Lower lobe of right lung (tissue), 2 donors: ENCODE measurements around the gene ANTXR2. TPM values are rescaled to one million over a fixed set of nuclear protein-coding genes. Genes with fewer than 3 reads are reported as not detected.

ENCODE experiments used
- ATAC-seq, 2 donors: fragments of 200-7000 bp; cut with Tn5 transposase; one replicate each; pipeline ENCODE4 v1.9.1; 2020 to 2022; ENCODE audit warnings: mild to moderate bottlenecking in 2 of 2, moderate library complexity in 2 of 2
- DNase-seq: peaks from one replicate; pipeline ENCODE4 v3.0.0-alpha.2; 2020
- H3K27ac ChIP-seq: fragments of 200-600 bp; one replicate; pipeline ENCODE4 v1.8.0; 2022
- H3K27me3 ChIP-seq: fragments of 200-600 bp; one replicate; pipeline ENCODE4 v1.8.0; 2022; ENCODE audit warnings: low read depth
- H3K36me3 ChIP-seq: fragments of 200-600 bp; one replicate; pipeline ENCODE4 v1.8.0; 2022; ENCODE audit warnings: mild to moderate bottlenecking
- H3K4me1 ChIP-seq: fragments of 200-600 bp; one replicate; pipeline ENCODE4 v1.8.0; 2022
- H3K4me3 ChIP-seq: fragments of 200-600 bp; one replicate; pipeline ENCODE4 v1.8.0; 2022; ENCODE audit warnings: mild to moderate bottlenecking
- H3K9me3 ChIP-seq: fragments of 200-600 bp; one replicate; pipeline ENCODE4 v1.8.0; 2022
- CTCF ChIP-seq: fragments of 200-600 bp; IDR thresholded peaks from one replicate; pipeline ENCODE4 v1.8.0; 2022; ENCODE audit warnings: antibody characterized with exemption, mild to moderate bottlenecking
- intact Hi-C: fragments of 100-400 bp; cut with DNase I; formaldehyde crosslinking; loops from one replicate; pipeline ENCODE4 v1.11.0; 2022
- total RNA-seq: library from RNA; stranded (reverse); fragmentation: NEBNext Ultra II Directional; extraction: Animal tissue kit (Norgen Biotek cat#: 25700); gene quantifications from one replicate; pipeline ENCODE4 v1.2.1, GENCODE V29; 2021
- donor health status: DM: no; HTN: yes; CAD: no; lungs with severe emphysema.

Gene ANTXR2
- total RNA-seq, 1 donor from 2014 or later: 62.8 TPM

- intact Hi-C loops: no loop called here
- Histone ChIP-seq H3K36me3 (no peaks in the 10 kb centered on the region), H3K9me3 (no peaks in the 10 kb centered on the region), H3K27me3 (no peaks in the 10 kb centered on the region), H3K4me1 (no peaks in the 10 kb centered on the region), H3K27ac (no peak overlapping the region), H3K4me3 (no peak overlapping the region)
- no peak for TF ChIP-seq CTCF
- ATAC-seq: no peak
- DNase-seq: no peak
These were observed 19.1 kb upstream of the ANTXR2 start for GRCh38 chr4:80092088-80092487.

- H3K4me1 ChIP-seq: no peaks in the 10 kb centered on the region
- intact Hi-C loops: no loop called here
- no peaks in the 10 kb centered on the region for H3K27me3 ChIP-seq
- H3K36me3 ChIP-seq: no peaks in the 10 kb centered on the region
- ATAC-seq (no peak), DNase-seq (no peak)
- no peak for TF ChIP-seq CTCF
- H3K27ac ChIP-seq: no peak overlapping the region
- no peaks in the 10 kb centered on the region for H3K9me3 ChIP-seq
- H3K4me3 ChIP-seq: no peak overlapping the region
These were observed 18.7 kb upstream of the ANTXR2 start for GRCh38 chr4:80091688-80092087.

GRCh38 chr4:80091184-80091583, 18.2 kb upstream of the ANTXR2 start:
- Histone ChIP-seq H3K9me3 (no peaks in the 10 kb centered on the region), H3K4me3 (no peak overlapping the region), H3K27ac (no peak overlapping the region), H3K27me3 (no peaks in the 10 kb centered on the region), H3K4me1 (no peaks in the 10 kb centered on the region), H3K36me3 (no peaks in the 10 kb centered on the region)
- DNase-seq: no peak
- no peak for ATAC-seq
- TF ChIP-seq CTCF: no peak
- intact Hi-C loops: no loop called here

GRCh38 chr4:80090090-80090489, 17.1 kb upstream of the ANTXR2 start:
- TF ChIP-seq CTCF: no peak
- H3K4me1 ChIP-seq: no peaks in the 10 kb centered on the region
- H3K4me3 ChIP-seq: no peak overlapping the region
- intact Hi-C loops: no loop called here
- no peaks in the 10 kb centered on the region for H3K27me3 ChIP-seq
- no peaks in the 10 kb centered on the region for H3K36me3 ChIP-seq
- H3K9me3 ChIP-seq: no peaks in the 10 kb centered on the region
- ATAC-seq (no peak), DNase-seq (no peak)
- H3K27ac ChIP-seq: no peak overlapping the region

- intact Hi-C loops: no loop called here
- TF ChIP-seq CTCF: no peak
These were observed 15.4 kb upstream of the ANTXR2 start for GRCh38 chr4:80088471-80088870.

GRCh38 chr4:80086296-80086695, 13.3 kb upstream of the ANTXR2 start:
- no peak for ATAC-seq

More at GRCh38 chr4:80088471-80088870, 15.4 kb upstream of the ANTXR2 start:
- Histone ChIP-seq H3K4me1 (no peaks in the 10 kb centered on the region), H3K27me3 (no peaks in the 10 kb centered on the region), H3K36me3 (no peaks in the 10 kb centered on the region), H3K4me3 (no peak overlapping the region), H3K27ac (no peak overlapping the region), H3K9me3 (no peaks in the 10 kb centered on the region)
- no peak for ATAC-seq
- no peak for DNase-seq

More at GRCh38 chr4:80086296-80086695, 13.3 kb upstream of the ANTXR2 start:
- H3K27me3 ChIP-seq: no peaks in the 10 kb centered on the region
- no peak for TF ChIP-seq CTCF
- H3K27ac ChIP-seq: no peak overlapping the region
- intact Hi-C loops: no loop called here
- no peaks in the 10 kb centered on the region for H3K9me3 ChIP-seq
- H3K36me3 ChIP-seq: no peaks in the 10 kb centered on the region
- DNase-seq: no peak
- H3K4me3 ChIP-seq: no peak overlapping the region
- no peaks in the 10 kb centered on the region for H3K4me1 ChIP-seq
